ENCODE measurements around the gene MPZ.
"Not testable (repeated sequence)": the region's sequence is repeated elsewhere in the genome, so short reads cannot be mapped to it uniquely, and the experiment has no call there.

The MPZ gene

DNA sequence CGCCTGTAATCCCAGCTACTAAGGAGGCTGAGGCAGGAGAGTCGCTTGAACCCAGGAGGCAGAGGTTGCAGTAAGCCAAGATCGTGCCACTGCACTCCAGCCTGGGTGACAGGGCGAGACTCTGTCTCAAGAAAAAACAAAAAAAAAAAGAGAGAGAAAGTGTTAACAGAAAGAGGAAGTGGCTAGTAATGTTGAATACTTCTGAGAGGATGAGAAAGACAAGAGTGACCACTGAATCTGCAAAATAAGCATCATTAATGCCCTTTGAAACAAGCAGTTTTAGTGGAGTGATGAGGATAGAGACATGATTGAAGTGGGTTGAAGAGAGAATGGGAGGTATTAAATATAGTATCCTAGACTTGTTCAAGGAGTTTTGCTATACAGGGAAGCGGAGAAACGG is 11.7 kb downstream of the MPZ start:
- DNase-seq, result no peak

DNA sequence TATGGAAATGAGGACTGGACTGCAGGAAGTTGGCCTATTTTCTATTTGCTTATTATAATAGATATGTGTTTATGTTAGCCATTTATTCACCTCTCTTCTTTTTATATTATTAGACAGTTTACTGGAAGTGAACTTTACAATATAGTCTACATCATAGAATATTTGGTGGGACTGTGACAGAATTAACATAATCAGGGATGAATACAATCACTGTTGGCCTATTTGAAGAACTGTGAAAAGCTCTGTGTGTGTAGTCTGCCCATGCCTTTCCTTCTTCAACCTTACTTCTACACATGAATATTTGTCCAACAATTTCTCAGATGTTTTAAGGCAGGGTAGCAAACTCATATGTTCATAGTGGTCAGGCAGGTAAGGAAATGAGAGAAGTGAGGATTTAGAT is 12.4 kb downstream of the MPZ start:
- DNase-seq, result no peak

DNA sequence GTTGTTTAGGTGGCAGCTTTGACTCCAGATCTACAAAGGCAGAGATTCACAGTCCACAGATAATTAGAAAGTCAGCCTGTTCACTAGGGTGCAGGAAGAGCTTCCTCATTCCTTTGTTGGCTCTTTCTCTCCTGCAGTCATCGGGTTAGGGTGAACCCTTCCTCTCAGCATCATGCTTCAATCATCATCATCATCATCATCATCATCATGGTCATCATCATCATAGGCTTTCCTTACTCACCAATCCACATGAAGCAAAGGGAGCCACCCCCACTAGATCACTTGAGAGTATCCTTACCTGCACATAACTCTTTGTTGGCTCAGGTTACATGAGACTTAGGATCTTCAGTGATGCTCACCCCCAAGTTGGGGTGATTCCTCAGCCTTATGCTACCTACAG is 19.0 kb downstream of the MPZ start:
- no peak for DNase-seq

DNA sequence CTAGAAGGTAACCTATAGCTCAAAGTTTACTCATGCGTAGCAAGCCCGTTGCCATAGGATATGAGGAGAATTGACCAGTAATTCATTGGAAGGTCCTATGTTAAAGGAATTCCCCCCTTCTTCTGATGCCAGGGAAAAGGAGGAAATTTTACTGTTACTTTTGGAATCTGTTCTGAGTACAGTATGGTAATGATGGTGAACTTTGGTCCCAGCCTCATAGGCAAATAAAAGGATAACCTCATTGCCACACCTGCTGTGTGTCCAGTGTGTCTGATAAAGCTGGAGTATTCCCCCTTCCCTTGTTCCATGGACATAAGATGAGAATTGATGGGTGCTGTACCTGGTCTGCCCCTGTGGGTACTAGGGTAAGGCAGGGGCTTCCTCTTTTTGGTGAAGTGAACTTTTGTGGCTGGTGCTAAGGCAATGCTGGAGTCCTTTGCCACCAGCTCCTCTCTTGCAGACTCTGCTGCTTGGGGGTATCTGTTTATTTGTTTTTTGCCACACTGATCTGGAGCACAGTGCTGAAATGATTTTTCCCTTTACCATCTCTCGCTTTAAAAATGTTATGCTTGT is 22.2 kb downstream of the MPZ start:
- no peak for DNase-seq

DNA sequence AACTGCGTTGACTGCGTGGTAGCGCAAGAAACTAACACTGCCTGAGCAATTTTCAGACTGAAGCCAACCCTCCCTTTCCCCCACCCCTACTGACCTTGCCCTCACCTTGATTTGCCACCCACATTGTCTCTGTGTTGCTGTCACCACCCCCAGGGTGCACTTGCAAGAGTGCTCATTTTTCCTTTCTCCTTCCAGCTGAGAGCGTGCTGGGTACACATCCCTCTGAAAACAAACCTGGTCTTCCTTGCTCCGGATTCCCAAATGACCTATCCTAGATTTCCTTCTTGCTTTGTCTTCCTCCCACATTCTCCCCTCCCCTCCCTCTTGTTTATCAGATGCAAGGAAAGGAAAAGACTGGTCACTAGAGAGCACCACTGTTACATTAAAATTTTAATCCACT is 24.2 kb downstream of the MPZ start:
- peak; percentile 66 for DNase-seq

DNA sequence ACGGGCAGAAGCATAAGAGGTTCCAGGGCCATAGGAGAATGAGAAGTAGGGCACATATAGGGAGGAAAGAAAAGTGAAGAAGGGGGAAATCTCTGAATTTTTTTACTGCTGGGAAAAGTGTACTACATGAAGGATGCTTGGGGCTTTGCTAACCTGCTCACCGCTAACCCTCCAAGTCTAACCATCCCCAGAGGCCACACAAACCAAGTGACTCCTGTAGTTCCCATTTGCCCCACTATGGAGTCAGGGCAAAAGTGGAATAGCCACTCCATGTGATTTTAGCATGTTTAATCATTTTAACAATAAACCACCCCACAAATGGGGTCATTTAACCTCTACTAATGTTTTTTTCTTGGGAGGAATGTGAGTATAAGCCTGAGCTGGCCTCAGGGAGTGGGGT is 24.7 kb downstream of the MPZ start:
- no peak for DNase-seq

DNA sequence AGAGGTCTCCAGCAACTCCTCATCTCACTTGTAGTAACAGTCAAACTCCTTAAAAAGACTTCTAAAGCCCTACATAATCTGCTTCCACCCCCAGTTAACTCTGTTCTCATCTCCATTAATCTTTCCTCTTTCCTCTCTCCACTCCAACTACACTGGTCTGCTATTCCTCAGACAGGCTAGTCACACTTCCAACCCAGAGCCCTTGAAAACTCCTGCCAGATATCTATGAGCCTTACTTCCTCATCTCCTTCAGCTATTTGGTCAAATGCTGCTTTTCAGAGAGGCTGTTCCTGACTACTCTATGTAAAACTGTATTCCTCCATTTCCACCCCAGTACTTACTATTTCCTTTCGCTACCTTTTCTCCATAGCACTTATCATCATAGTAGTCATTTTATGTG is 26.8 kb downstream of the MPZ start:
- DNase-seq, result no peak

DNA sequence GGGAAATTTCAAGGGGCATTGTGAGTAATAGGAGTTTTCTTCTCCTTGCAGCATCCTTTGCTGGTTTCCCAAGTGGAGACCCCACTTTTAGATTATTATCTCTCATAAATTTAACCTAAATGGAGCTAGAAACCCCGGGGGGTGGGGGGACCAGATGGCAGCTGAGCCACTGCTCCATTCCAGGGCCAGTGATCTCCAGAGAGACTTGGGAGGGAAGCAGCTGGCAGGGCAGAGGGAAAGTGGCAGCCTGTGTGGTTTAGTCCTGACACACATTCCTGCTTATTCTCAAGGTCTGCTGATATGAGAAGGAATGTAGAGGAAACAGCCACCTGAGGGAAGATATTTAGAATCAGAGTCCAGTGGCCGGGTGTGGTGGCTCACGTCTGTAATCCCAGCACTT is 34.9 kb downstream of the MPZ start:
- peak; percentile 51 for DNase-seq

DNA sequence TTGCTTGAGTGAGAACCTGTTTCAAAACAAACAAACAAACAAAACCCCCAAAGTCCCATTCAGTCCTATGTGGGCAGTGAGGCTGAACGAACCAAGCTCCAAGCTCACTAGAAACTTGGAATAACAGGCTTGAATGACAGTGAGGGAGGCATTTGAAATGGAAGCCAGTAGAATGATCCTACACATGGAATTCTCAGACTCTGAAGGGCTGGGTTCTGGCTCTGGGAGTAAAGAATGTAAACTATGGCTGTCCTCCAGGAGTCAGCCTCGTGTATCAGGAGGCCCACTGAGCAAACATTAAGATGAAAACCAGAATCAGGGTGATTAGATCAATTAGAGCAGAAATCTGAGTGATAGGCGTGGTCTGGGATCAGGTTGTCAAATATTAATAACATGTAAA is 36.4 kb downstream of the MPZ start:
- DNase-seq, result no peak

DNA sequence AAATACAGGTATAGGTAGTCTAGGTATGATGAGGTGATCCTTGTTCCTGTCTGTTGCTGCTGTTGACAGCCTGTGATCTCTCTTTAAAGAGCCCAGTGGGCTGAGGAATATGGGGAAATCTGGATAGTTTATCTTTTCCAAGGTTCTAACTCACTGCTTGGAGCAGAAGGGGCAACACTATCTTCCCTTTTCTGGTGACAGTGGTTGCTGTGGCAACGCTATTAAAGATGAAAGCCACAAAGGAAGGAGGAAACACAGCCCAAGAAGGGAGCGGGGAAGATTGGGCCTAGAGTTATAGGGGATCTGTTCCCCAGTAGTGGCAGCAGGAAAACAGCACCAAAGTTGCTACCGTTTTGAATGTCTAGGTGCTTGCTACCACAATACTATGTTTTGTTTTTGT is 42.4 kb downstream of the MPZ start:
- DNase-seq, result no peak

DNA sequence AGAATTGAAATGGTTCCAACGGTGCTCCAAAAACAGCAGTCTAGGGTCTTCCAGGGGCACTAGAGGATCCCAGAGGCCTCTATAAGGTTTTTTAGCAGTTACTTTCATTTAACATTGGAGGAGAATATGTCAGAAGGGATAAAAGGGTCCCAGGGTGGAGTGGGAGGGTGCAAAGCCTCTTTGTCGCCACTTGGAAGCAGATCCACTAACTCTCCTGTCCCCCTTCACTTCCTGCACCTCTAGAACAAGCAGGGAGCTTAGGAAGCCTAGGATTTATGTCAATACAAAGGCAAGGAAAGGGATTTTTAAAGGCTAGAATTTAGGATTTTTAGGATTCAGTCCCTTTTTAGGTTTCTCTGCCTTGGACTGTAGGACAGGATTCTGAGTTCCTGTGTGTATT is 42.9 kb downstream of the MPZ start:
- DNase-seq, result no peak

DNA sequence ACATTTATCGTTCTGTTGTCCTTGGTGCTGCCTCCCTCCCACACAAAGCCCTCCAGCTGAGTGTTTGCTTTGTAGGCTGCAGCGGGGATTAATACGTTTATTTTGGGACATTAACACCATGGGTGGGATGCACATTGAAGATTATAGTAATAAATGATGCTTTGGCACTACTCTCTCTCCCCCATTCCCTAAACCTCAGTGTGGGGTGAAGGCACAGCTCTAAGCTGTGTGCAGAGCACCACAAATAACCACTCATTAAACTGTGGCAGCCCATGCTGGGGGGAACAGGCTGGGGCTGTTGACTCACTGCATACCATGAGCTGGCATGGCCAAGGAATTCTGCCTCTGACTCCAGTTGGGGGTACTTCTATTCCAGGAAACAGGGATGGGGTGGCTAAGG is 43.6 kb downstream of the MPZ start:
- peak; percentile 70 for DNase-seq

DNA sequence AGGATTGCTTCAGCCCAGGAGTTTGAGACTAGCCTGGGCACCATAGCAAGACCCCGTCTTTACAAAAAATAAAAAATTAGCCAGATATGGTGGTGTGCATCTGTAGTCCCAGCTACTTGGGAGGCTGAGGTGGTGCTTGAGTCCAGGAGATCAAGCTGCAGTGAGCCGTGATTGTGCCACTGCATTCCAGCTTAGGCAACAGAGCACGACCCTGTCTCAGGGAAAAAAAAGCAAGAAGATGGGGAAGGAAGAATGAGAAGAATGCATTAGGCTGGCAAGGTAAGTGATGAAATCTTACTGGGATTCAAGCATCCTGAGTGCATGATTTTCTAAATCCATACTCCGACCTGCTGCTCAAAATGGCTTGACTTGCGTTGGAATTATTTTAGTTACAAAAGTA is 44.5 kb downstream of the MPZ start:
- no peak for DNase-seq

DNA sequence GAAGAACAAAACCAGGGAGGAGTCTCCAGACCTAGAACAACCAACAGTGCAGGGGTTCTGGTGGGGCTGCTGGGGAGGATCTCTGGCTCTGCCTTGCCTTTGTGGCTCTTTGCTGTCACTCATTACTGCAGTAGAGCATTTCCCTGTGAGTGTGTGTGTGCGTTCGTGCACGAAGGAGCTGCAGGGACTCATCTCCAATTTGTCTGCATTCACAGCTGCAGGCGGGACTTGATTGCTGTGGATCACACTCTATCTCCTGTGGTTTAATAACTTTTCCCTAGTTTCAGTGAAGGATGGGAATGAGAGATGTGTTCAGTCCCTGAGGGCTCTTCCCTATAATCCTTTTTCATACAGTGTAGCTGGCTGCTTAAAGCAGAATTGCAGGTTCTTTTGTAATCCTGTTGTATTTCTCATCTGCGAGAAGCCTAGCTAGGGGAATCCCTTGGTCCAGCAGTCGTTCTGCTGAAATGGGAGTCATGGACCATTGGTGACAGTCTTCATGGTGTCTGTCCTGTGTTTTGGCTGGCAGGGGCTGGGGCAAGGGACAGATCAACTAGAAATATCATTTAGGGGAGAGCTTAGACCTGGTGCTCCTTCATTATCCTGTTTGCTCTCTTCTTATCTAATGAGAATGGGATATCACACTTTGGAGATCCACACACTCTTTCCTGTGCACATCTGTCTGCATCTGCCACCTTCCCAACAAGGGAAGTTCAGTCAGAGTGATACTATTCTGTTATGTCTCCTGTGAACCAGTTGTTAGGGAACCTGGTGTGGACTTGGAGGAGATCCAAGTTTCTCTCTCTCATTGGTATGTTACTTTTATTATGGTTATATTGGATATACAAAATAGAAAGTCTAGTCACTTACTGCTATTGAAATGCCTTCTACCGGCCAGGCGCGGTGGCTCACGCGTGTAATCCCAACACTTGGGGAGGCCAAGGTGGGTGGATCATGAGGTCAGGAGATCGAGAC is 48.2 kb downstream of the MPZ start:
- peak; percentile 67 for DNase-seq

DNA sequence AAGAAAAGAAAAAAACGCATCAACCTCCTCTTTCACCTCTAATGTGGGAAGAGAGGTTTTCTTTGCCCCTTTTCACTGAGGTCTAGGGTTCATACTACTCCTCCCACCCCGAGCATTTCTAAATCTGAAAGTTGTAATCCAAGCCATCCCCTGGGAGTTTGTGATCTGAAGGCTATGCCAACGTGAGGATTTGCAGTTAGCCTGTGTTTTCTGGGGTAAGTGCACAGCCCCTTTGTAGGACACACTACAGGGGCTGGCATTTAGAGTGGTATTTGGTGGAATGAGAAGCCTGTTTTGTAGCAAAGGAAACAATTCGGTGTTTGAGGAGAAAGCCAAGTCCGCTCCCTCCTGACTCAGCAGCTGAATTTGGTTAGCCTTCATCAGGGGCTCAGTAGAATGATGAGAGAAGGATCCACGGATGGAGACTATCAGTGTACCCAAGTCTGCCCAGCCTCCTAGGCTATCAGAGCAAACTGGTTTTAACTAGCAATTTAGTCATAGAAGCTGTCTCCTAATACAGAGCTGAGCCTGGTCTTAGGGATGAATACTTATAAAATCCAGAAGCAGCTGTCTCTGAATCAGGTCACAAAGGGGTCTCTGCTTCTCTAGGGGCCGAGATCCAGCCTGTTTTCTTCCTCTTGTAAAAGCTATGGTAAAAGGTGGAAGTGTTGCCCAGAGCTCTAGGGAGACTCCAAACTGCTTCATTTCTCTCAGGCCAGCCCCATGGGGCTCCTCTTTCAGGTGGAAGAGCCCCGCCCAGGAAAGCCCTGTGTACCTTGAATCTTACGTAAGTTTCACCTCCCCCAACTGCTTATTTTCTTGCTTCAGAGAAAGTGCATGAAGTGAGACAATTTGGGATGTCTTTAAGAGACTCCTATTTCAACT is 49.1 kb downstream of the MPZ start:
- peak; percentile 73 for DNase-seq

DNA sequence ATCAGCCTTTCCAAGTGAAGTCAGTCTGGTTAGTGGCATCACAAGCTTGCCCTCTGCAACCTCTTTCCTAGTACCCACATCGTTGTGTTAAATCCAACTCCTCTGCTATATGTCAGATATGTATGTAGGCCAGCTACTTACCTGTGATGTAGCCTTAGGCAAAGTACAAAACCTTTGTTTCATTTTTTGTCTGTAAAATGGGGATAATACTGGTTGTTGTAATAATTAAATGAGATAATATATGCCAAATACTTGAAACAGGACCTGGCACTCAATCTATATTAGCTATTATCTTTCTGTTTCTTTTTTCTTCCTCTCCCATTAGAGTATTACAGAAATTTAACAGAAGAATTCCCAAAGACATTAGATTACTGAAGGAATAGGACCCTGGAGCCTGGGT is 50.0 kb downstream of the MPZ start:
- DNase-seq, result no peak

DNA sequence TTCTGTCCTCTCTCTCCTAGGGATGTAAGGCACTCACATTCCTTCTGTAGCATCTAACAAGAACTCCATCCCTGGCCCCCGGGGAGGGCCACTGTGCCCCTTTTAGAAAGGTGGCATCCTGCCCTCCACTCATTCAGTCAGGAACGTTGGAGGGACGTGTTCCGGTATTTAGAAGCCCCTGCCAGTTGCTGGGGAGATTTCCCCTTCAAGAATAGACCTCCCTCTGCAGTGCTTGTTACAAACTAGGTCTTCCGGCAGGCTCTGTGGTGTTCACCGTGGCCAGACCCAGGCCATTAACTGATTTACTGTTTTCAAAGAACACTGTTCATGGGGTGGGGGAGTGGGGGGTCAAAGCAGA is 50.4 kb downstream of the MPZ start:
- no peak for DNase-seq

DNA sequence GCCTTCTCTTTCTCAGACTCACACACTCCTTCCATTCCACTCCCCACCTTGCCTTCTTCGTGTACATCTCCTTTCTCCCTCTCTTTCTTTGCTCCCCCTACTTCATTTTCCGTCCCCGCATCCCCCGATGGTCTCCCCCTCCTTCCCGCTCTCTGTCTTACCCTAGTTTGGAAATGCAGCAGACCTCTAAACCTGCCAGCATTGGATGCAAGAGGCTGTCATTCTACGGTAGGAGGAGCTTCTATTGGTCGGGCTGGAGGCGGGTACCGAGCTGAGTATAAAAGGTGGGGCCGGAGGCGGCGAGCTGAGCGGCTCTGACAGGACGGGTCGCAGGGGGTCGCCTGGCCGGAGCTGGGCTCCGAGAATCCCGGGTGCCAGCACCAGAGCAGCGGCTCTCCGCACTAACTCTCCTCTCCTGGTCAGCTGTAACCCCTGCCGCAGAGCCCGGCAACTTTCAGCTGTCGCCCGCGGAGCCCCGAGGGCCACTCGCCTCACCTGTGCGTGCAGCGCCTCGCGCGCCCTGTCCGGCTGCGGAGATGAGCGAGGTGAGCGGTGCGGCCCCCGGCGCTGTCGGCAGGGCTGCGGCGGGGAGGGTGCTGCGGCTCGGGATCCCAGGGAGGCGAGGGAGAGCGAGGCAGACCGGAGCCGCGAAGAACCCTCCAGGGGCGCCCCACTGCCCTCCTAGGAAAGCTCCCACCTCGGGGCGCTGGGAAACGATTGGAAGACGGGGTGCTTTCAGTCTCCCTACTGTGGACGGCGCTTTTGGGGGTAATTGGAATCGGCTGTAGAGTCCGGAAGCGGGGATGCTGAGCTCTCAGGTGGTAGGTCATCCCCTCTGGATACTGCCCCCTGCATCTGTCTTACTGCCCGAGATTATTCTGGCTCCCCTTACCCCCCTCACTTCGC is 51.1 kb downstream of the MPZ start, which contains the start of gene PCP4L1:
Gene PCP4L1 (plus strand): TSS at position 307 of the 906 bp plus-strand sequence. CDS start 230 bp downstream, at position 537.
- peak; percentile 69 for DNase-seq

DNA sequence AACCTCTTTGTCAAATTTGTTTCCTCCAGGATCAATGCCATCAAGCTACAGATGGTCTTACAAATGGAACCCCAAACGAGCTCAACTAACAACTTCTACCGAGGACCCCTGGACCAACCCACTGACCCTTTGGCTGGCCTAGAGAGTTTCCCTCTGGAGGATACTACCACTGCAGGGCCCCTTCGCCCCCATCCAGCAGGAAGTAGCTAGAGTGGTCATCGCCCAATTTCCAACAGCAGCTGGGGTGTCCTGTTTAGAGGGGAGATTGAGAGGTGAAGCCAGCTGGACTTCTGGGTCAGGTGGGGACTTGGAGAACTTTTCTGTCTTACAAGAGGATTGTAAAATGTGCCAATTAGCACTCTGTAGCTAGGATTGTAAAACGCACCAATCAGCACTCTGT is 52.7 kb downstream of the MPZ start:
- DNase-seq, result not testable (repeated sequence)

DNA sequence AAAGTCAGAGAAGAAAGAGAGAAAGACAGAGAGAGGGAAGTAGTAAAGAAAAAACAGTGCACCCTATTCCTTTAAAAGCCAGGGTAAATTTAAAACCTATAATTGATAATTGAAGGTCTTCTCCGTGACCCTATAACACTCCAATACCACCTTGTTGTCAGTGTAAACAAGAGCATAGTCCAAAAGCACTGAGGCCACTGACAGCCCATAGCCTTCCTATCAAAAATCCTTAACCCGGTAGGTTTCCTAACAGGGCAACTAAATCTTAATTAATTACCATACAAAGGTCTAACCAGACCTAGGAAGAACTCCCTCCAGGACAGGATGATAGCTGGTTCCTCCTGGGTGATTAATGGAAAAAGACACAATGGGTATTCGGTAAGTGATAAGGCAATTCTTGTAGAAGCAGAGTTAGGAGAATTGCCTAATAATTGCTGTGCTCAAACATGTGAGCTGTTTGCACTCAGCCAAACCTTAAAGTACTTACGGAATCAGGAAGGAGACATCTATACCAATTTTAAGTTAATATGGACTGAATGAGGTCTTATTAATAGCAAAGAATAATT is 53.7 kb downstream of the MPZ start:
- not testable (repeated sequence) for DNase-seq

DNA sequence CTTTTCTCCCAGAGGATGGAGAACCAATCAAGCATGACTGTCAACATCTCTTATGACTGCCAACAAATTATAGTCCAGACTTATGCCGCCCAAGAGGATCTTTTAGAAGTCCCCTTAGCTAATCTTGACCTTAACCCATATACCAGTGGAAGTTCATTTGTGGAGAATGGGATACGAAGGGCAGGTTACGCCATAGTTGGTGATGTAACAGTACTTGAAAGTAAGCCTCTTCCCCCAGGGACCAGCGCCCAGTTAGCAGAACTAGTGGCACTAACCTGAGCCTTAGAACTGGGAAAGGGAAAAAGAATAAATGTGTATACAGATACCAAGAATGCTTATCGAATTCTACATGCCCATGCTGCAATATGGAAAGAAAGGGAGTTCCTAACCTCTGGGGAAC is 54.5 kb downstream of the MPZ start:
- DNase-seq, result not testable (repeated sequence)
